Neutrophil (primary cell): ENCODE measurements around the gene ATP8B1.

Experiments used
- H3K27ac ChIP-seq: fragments of 200-600 bp; sonication (generic); 2 replicates; pipeline ENCODE4 v1.5.1; 2016; ENCODE audit warnings: mild to moderate bottlenecking, moderate library complexity
- H3K27me3 ChIP-seq: fragments of 200-600 bp; sonication (generic); 2 replicates; pipeline ENCODE4 v1.6.0; 2016; ENCODE audit warnings: mild to moderate bottlenecking
- H3K36me3 ChIP-seq: fragments of 200-600 bp; sonication (generic); 2 replicates; pipeline ENCODE4 v1.5.1; 2017
- H3K4me1 ChIP-seq, 2 experiments: fragments of 200-600 bp in 1 of 2; sonication (generic) in 1 of 2; 1 replicate in 1 of 2; 2 replicates in 1 of 2; pipeline versions ENCODE4 v1.5.1 to v1.6.1; 2013 to 2016; ENCODE audit warnings: low read depth in 1 of 2, low read length in 1 of 2, mild to moderate bottlenecking in 1 of 2, moderate library complexity in 1 of 2; ENCODE audit not compliant: control insufficient read depth in 1 of 2, insufficient read depth in 1 of 2
- H3K4me3 ChIP-seq, 2 experiments: fragments of 200-600 bp in 1 of 2; sonication (generic) in 1 of 2; 1 replicate in 1 of 2; 2 replicates in 1 of 2; pipeline ENCODE4 v1.5.1; 2013 to 2016; ENCODE audit warnings: low read depth in 1 of 2, low read length in 1 of 2, mild to moderate bottlenecking in 1 of 2, moderate library complexity in 1 of 2
- H3K9me3 ChIP-seq: fragments of 200-600 bp; sonication (generic); 2 replicates; pipeline ENCODE4 v1.5.1; 2016
- CTCF ChIP-seq: fragments of 200-600 bp; sonication (generic); IDR thresholded peaks from 2 replicates; pipeline ENCODE4 v1.5.1; 2016; ENCODE audit warnings: antibody characterized with exemption

ATP8B1 gene

GRCh38 chr18:57809190-57809589, 6.1 kb upstream of the ATP8B1 start:
- Histone ChIP-seq H3K36me3 (no peaks in the 10 kb centered on the region), H3K4me1 (no peaks in the 10 kb centered on the region), H3K27me3 (peaks cover 39% of the 10 kb centered on the region), H3K27ac (no peak overlapping the region), H3K4me3 (no peak overlapping the region), H3K9me3 (no peaks in the 10 kb centered on the region)
- no peak for TF ChIP-seq CTCF

- H3K4me1 ChIP-seq: peaks cover 0 to 6% of the 10 kb centered on the region in 2 experiments
- H3K27ac ChIP-seq: no peak overlapping the region
- H3K4me3 ChIP-seq: no peak overlapping the region
- H3K9me3 ChIP-seq: no peaks in the 10 kb centered on the region
- H3K36me3 ChIP-seq: no peaks in the 10 kb centered on the region
- TF ChIP-seq CTCF: no peak
- H3K27me3 ChIP-seq: peaks cover 56% of the 10 kb centered on the region
Observed at GRCh38 chr18:57807336-57808117, 4.4 kb upstream of the ATP8B1 start.

- peaks cover 0 to 12% of the 10 kb centered on the region in 2 experiments for H3K4me1 ChIP-seq
- TF ChIP-seq CTCF: no peak
- H3K27ac ChIP-seq: no peak overlapping the region
- H3K9me3 ChIP-seq: no peaks in the 10 kb centered on the region
- peaks cover 61% of the 10 kb centered on the region for H3K27me3 ChIP-seq
- H3K36me3 ChIP-seq: no peaks in the 10 kb centered on the region
- H3K4me3 ChIP-seq: no peak overlapping the region
Observed at GRCh38 chr18:57806978-57807285, 3.8 kb upstream of the ATP8B1 start.

- Histone ChIP-seq H3K4me3 (no peak overlapping the region), H3K27ac (no peak overlapping the region), H3K36me3 (no peaks in the 10 kb centered on the region), H3K27me3 (peaks cover 67% of the 10 kb centered on the region), H3K4me1 (peaks cover 2 to 13% of the 10 kb centered on the region in 2 experiments), H3K9me3 (no peaks in the 10 kb centered on the region)
- TF ChIP-seq CTCF: no peak
Observed at GRCh38 chr18:57806201-57806977, 3.3 kb upstream of the ATP8B1 start.

- TF ChIP-seq CTCF: no peak
- H3K4me3 ChIP-seq: no peak overlapping the region
- H3K36me3 ChIP-seq: no peaks in the 10 kb centered on the region
- H3K27ac ChIP-seq: no peak overlapping the region
- peaks cover 80% of the 10 kb centered on the region for H3K27me3 ChIP-seq
- H3K4me1 ChIP-seq: peaks cover 2 to 13% of the 10 kb centered on the region in 2 experiments
- H3K9me3 ChIP-seq: no peaks in the 10 kb centered on the region
Observed at GRCh38 chr18:57805117-57805516, 2.0 kb upstream of the ATP8B1 start.
